Measurements from ENCODE around the gene MORC4.

Gene MORC4

GRCh38 chrX:106940068-106940467 lies 59.9 kb downstream of the MORC4 start:
- Histone ChIP-seq H3K36me3 (no peaks in the 10 kb centered on the region), H3K4me3 (ENCODE audit: low read depth, low read length) (no peak overlapping the region)
- no peak for TF ChIP-seq CTCF (IDR thresholded peaks at IDR 0.05; ENCODE audit: low read depth, low read length)

GRCh38 chrX:106939566-106939965 lies 60.4 kb downstream of the MORC4 start:
- DNase-seq: no peak
- TF ChIP-seq CTCF (IDR thresholded peaks at IDR 0.05; ENCODE audit: low read depth, low read length): no peak
- Histone ChIP-seq H3K4me3 (ENCODE audit: low read depth, low read length) (no peak overlapping the region), H3K9me3 (ENCODE audit: severe bottlenecking) (no peaks in the 10 kb centered on the region), H3K27me3 (ENCODE audit: insufficient read depth, low read depth, severe bottlenecking) (peaks cover 7% of the 10 kb centered on the region), H3K36me3 (no peaks in the 10 kb centered on the region), H3K27ac (no peak overlapping the region)

More at GRCh38 chrX:106940068-106940467, 59.9 kb downstream of the MORC4 start:
- Histone ChIP-seq H3K9me3 (ENCODE audit: severe bottlenecking) (no peaks in the 10 kb centered on the region), H3K27me3 (ENCODE audit: insufficient read depth, low read depth, severe bottlenecking) (peaks cover 7% of the 10 kb centered on the region), H3K27ac (no peak overlapping the region)
- DNase-seq: no peak

GRCh38 chrX:106936246-106936645 lies 63.8 kb downstream of the MORC4 start:
- no peaks in the 10 kb centered on the region for H3K9me3 ChIP-seq (ENCODE audit: severe bottlenecking)
- no peaks in the 10 kb centered on the region for H3K36me3 ChIP-seq
- no peak for TF ChIP-seq CTCF (IDR thresholded peaks at IDR 0.05; ENCODE audit: low read depth, low read length)
- no peak overlapping the region for H3K27ac ChIP-seq
- H3K27me3 ChIP-seq (ENCODE audit: insufficient read depth, low read depth, severe bottlenecking): peaks cover 6% of the 10 kb centered on the region
- no peak overlapping the region for H3K4me3 ChIP-seq (ENCODE audit: low read depth, low read length)
- no peak for DNase-seq

GRCh38 chrX:106935175-106935574 lies 64.8 kb downstream of the MORC4 start:
- no peak for DNase-seq
- Histone ChIP-seq H3K4me3 (ENCODE audit: low read depth, low read length) (no peak overlapping the region), H3K27me3 (ENCODE audit: insufficient read depth, low read depth, severe bottlenecking) (peaks cover 6% of the 10 kb centered on the region)

GRCh38 chrX:106933538-106933961 lies 66.5 kb downstream of the MORC4 start:
- no peaks in the 10 kb centered on the region for H3K9me3 ChIP-seq (ENCODE audit: severe bottlenecking)
- no peak overlapping the region for H3K27ac ChIP-seq

More at GRCh38 chrX:106935175-106935574, 64.8 kb downstream of the MORC4 start:
- H3K9me3 ChIP-seq (ENCODE audit: severe bottlenecking): no peaks in the 10 kb centered on the region
- no peak overlapping the region for H3K27ac ChIP-seq
- TF ChIP-seq CTCF (IDR thresholded peaks at IDR 0.05; ENCODE audit: low read depth, low read length): no peak
- H3K36me3 ChIP-seq: no peaks in the 10 kb centered on the region

More at GRCh38 chrX:106933538-106933961, 66.5 kb downstream of the MORC4 start:
- no peak for DNase-seq
- Histone ChIP-seq H3K36me3 (no peaks in the 10 kb centered on the region), H3K4me3 (ENCODE audit: low read depth, low read length) (no peak overlapping the region), H3K27me3 (ENCODE audit: insufficient read depth, low read depth, severe bottlenecking) (peaks cover 9% of the 10 kb centered on the region)
- no peak for TF ChIP-seq CTCF (IDR thresholded peaks at IDR 0.05; ENCODE audit: low read depth, low read length)
